Calu3 (cell line): ENCODE data around the gene DCLK1. TPM values are rescaled to one million over a fixed set of nuclear protein-coding genes. Genes with fewer than 3 reads are reported as not detected.

Experiments used
- BruUV-seq: library from RNA; stranded (reverse); fragments of 400-500 nt; replicated peaks from 2 replicates; lab custom pipeline; 2021; lab: Mats Ljungman, UMichigan
- CTCF ChIA-PET: fragments of 300-600 bp; sonication (Branson Sonifier 250); formaldehyde crosslinking; loops from one replicate; lab custom pipeline; 2022; ENCODE audit warnings: antibody characterized with exemption; lab: Charles Lee
- DNase-seq: peaks from one replicate; pipeline ENCODE4 v3.0.0; 2022
- H3K27ac Mint-ChIP-seq: one replicate; pipeline ENCODE4 v1.8.0; 2022; ENCODE audit warnings: mixed read lengths; ENCODE audit not compliant: unreplicated experiment
- H3K27me3 Mint-ChIP-seq: one replicate; pipeline ENCODE4 v1.8.0; 2022; ENCODE audit warnings: mixed read lengths; ENCODE audit not compliant: unreplicated experiment
- H3K36me3 Mint-ChIP-seq: one replicate; pipeline ENCODE4 v1.8.0; 2022; ENCODE audit warnings: mild to moderate bottlenecking, moderate library complexity, mixed read lengths; ENCODE audit not compliant: insufficient read depth, unreplicated experiment
- H3K4me1 Mint-ChIP-seq: one replicate; pipeline ENCODE4 v1.8.0; 2022; ENCODE audit warnings: mild to moderate bottlenecking, low read depth, mixed read lengths; ENCODE audit not compliant: unreplicated experiment
- H3K4me3 Mint-ChIP-seq: one replicate; pipeline ENCODE4 v1.8.0; 2022; ENCODE audit warnings: mild to moderate bottlenecking, low read depth, moderate library complexity, mixed read lengths; ENCODE audit not compliant: unreplicated experiment
- H3K9me3 Mint-ChIP-seq: one replicate; pipeline ENCODE4 v1.8.0; 2022; ENCODE audit warnings: low read depth, mixed read lengths; ENCODE audit not compliant: unreplicated experiment
- CTCF ChIP-seq: fragments of 200-600 bp; IDR thresholded peaks from one replicate; pipeline ENCODE4 v1.8.0; 2022; ENCODE audit warnings: antibody characterized with exemption; ENCODE audit not compliant: unreplicated experiment
- intact Hi-C: fragments of 100-400 bp; cut with micrococcal nuclease; formaldehyde crosslinking; loops from one replicate; pipeline ENCODE4 v1.10.0; 2022; ENCODE audit not compliant: unreplicated experiment
- total RNA-seq: library from RNA; stranded (reverse); gene quantifications from 2 replicates; pipeline ENCODE4 v1.2.3, GENCODE V29; 2022

Gene DCLK1
- total RNA-seq, 1 experiment from 2014 or later: not detected

GRCh38 chr13:35961002-35961401 is 170.2 kb downstream of the DCLK1 start:
- BruUV-seq: no TSS peak
- H3K36me3 Mint-ChIP-seq: no peaks in the 10 kb centered on the region

GRCh38 chr13:35957996-35958395 is 173.2 kb downstream of the DCLK1 start:
- Mint-ChIP-seq H3K4me3 (no peak overlapping the region), H3K27ac (no peak overlapping the region), H3K9me3 (no peaks in the 10 kb centered on the region), H3K27me3 (no peaks in the 10 kb centered on the region), H3K4me1 (no peaks in the 10 kb centered on the region), H3K36me3 (no peaks in the 10 kb centered on the region)
- BruUV-seq: no TSS peak
- intact Hi-C loops: loop anchor here (10.0 kb wide), 1 partner anchor 143 kb away; no protein-coding TSS in a partner anchor
- no peak for DNase-seq
- no peak for TF ChIP-seq CTCF
- CTCF ChIA-PET: no interaction called here

More at GRCh38 chr13:35961002-35961401, 170.2 kb downstream of the DCLK1 start:
- DNase-seq: no peak
- no peak for TF ChIP-seq CTCF
- intact Hi-C loops: no loop called here
- CTCF ChIA-PET: no interaction called here
- Mint-ChIP-seq H3K4me3 (no peak overlapping the region), H3K27me3 (no peaks in the 10 kb centered on the region), H3K4me1 (no peaks in the 10 kb centered on the region), H3K27ac (no peak overlapping the region), H3K9me3 (no peaks in the 10 kb centered on the region)

- BruUV-seq: no TSS peak
- H3K4me3 Mint-ChIP-seq: no peak overlapping the region
- H3K4me1 Mint-ChIP-seq: no peaks in the 10 kb centered on the region
- intact Hi-C loops: loop anchor here (10.0 kb wide), 1 partner anchor 142 kb away; no protein-coding TSS in a partner anchor
- CTCF ChIA-PET: no interaction called here
- no peaks in the 10 kb centered on the region for H3K36me3 Mint-ChIP-seq
- H3K27me3 Mint-ChIP-seq: no peaks in the 10 kb centered on the region
- no peaks in the 10 kb centered on the region for H3K9me3 Mint-ChIP-seq
- TF ChIP-seq CTCF: no peak
- no peak overlapping the region for H3K27ac Mint-ChIP-seq
- DNase-seq: no peak
Measured at GRCh38 chr13:35957241-35957731, 173.9 kb downstream of the DCLK1 start.

- Mint-ChIP-seq H3K27ac (no peak overlapping the region), H3K4me1 (no peaks in the 10 kb centered on the region), H3K4me3 (no peak overlapping the region), H3K36me3 (no peaks in the 10 kb centered on the region), H3K9me3 (no peaks in the 10 kb centered on the region), H3K27me3 (peaks cover 9% of the 10 kb centered on the region)
- no peak for DNase-seq
- TF ChIP-seq CTCF: no peak
- intact Hi-C loops: loop anchor here (10.0 kb wide), 1 partner anchor 141 kb away; no protein-coding TSS in a partner anchor
- BruUV-seq: no TSS peak
- CTCF ChIA-PET: no interaction called here
Measured at GRCh38 chr13:35956074-35956473, 175.1 kb downstream of the DCLK1 start.
